Esophagus squamous epithelium (tissue), 5 donors: Measurements from ENCODE around the gene VSTM2L. TPM values are rescaled to one million over a fixed set of nuclear protein-coding genes. Genes with fewer than 3 reads are reported as not detected.

Source experiments
- DNase-seq: peaks from one replicate; lab custom pipeline; 2025; lab: John Stamatoyannopoulos, UW
- H3K27ac ChIP-seq, 4 donors: fragments of 200-600 bp; sonication (generic); one replicate each; pipeline ENCODE4 v1.5.1; 2016 to 2019; ENCODE audit warnings: mild to moderate bottlenecking in 1 of 4
- H3K27me3 ChIP-seq, 4 donors: fragments of 200-600 bp; sonication (generic); 1 replicate in 3 of 4; 2 replicates in 1 of 4; pipeline versions ENCODE4 v1.5.1 to v1.6.0; 2017 to 2021; ENCODE audit warnings: antibody characterized with exemption in 1 of 4
- H3K36me3 ChIP-seq, 3 donors: fragments of 200-600 bp; sonication (generic); one replicate each; pipeline ENCODE4 v1.5.1; 2016 to 2019
- H3K4me1 ChIP-seq, 3 donors: fragments of 200-600 bp; sonication (generic); one replicate each; pipeline ENCODE4 v1.5.1; 2017 to 2019
- H3K4me3 ChIP-seq, 4 donors: fragments of 200-600 bp; sonication (generic); 1 replicate in 3 of 4; 2 replicates in 1 of 4; pipeline ENCODE4 v1.5.1; 2016 to 2019; ENCODE audit warnings: mild to moderate bottlenecking in 2 of 4, moderate library complexity in 1 of 4
- H3K9me3 ChIP-seq, 3 donors: fragments of 200-600 bp; sonication (generic); one replicate each; pipeline ENCODE4 v1.5.1; 2016 to 2019
- POLR2A ChIP-seq, 4 donors: fragments of 450-650 bp; IDR thresholded peaks; one replicate each; pipeline ENCODE4 v1.6.1; 2017; ENCODE audit warnings: antibody characterized with exemption in 4 of 4, mild to moderate bottlenecking in 4 of 4, moderate library complexity in 3 of 4
- WGBS, 2 donors: methylation state at CpG; one replicate each; pipeline ENCODE4 v1.1.5; 2018; 5-methylcytosine and 5-hydroxymethylcytosine counted together
- intact Hi-C: fragments of 100-400 bp; cut with DNase I; formaldehyde crosslinking; loops from one replicate; pipeline ENCODE4 v1.15.0; 2022
- total RNA-seq, 4 donors: library from RNA; depleted of rRNA; stranded (reverse); fragments of >200 nt; gene quantifications; one replicate each; pipeline ENCODE4 v1.1.0, GENCODE V29; 2016
- TF ChIP-seq, protein P1 (sequence below), 6 experiments: fragments of 450-650 bp in 4 of 6; fragments of 200-600 bp in 2 of 6; sonication (generic) in 2 of 6; IDR thresholded peaks; one replicate each; pipeline ENCODE4 v1.5.1; 2016 to 2019; ENCODE audit warnings: antibody characterized with exemption in 6 of 6, mild to moderate bottlenecking in 4 of 6, moderate library complexity in 4 of 6
- donor health status: DM: yes; HTN: yes; CAD: no.

Gene VSTM2L
- total RNA-seq, 4 donors from 2014 or later: 0.38 to 2.6 (median 0.68) TPM

DNA sequence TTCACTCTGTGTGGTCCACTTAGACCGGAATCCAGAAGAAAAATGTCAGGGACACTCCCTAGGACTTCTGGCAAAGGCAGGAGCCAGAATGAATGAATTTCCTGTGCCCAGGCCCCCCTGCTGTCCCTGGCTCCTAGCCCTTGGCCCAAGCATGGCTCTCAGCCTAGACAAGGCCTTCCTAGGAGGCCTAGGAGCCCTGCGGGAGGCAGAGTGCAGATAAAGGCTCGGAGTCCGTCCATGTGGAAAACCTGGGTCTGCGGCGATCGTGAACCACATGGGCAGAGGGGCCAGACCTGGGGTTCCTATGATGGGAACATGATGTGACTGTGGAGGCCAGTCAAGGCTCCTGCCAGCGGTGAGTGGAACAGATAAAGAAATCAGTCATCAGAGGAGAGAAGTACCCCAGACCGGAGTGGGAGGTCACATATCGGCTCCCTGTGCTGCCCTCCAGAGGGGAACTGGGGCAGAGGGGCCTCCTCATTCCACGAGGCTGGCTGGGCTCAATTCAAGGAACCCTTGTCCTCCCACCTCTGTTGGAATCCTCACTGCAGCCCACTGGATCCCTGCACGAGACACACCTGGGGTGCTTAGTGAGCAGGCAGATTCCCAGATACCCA, 5.9 kb upstream of the VSTM2L start:
- intact Hi-C loops: no loop called here
- H3K27ac ChIP-seq: no peak overlapping the region
- peaks cover 0 to 40% (median 2%) of the 10 kb centered on the region in 4 donors for H3K27me3 ChIP-seq
- H3K4me3 ChIP-seq: no peak overlapping the region
- WGBS, 2 donors: 75 to 79% methylated on average over 5 to 10 of the region's 12 CpGs
- no peak for DNase-seq
- no peaks in the 10 kb centered on the region for H3K9me3 ChIP-seq
- TF ChIP-seq POLR2A (IDR thresholded peaks at IDR 0.05): no peak
- TF ChIP-seq, protein P1, sequence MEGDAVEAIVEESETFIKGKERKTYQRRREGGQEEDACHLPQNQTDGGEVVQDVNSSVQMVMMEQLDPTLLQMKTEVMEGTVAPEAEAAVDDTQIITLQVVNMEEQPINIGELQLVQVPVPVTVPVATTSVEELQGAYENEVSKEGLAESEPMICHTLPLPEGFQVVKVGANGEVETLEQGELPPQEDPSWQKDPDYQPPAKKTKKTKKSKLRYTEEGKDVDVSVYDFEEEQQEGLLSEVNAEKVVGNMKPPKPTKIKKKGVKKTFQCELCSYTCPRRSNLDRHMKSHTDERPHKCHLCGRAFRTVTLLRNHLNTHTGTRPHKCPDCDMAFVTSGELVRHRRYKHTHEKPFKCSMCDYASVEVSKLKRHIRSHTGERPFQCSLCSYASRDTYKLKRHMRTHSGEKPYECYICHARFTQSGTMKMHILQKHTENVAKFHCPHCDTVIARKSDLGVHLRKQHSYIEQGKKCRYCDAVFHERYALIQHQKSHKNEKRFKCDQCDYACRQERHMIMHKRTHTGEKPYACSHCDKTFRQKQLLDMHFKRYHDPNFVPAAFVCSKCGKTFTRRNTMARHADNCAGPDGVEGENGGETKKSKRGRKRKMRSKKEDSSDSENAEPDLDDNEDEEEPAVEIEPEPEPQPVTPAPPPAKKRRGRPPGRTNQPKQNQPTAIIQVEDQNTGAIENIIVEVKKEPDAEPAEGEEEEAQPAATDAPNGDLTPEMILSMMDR (IDR thresholded peaks at IDR 0.05): no peak
- H3K36me3 ChIP-seq: no peaks in the 10 kb centered on the region
- peaks cover 0 to 7% (median under 1%) of the 10 kb centered on the region in 3 donors for H3K4me1 ChIP-seq

DNA sequence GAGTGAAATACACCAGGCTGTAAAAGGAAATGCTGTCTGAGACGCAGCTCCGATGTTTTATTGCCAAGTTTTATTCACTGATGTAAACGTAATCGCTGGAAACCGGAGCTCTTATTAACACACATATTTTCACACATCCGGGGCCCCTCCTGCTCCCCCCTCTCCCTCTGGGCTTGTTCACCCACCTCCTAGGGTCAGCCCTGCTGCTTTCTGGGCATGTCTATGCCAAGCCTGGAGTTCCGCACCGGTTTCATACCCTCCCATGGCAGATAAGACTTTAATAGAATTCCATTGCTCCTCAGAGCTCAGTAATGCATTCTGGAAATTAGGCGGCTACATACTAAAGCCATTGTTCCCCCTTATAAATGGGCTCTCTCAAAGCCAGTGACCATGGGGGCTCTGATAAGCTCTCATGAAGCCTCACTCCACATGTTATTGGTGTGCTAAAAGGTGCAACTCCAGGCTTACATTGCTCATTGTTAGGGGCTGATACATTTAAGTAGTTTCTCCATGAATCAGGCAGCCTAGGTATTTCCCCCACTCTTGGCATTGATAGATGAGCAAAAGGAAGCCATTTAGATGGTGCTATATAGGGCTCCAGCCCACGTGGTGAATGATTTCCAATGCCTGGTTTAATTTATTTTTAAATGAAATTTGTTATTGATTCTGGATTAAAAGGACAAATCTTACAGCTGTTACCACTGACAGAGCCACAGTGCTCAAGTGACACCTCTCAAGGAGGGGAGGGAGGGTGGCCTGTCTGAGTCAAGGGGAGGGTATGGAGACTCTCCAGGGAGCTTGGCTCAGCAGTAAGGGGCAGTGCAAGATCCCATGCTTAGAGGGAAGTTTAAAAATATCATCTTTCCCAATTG, 4.5 kb upstream of the VSTM2L start:
- peaks cover 8 to 21% (median 14%) of the 10 kb centered on the region in 3 donors for H3K4me1 ChIP-seq
- WGBS, 2 donors: 49 to 54% methylated on average over 9 to 10 of the region's 10 CpGs
- no peak overlapping the region for H3K27ac ChIP-seq
- no peaks in the 10 kb centered on the region for H3K36me3 ChIP-seq
- intact Hi-C loops: no loop called here
- TF ChIP-seq, protein P1 (IDR thresholded peaks at IDR 0.05): no peak
- no peak for TF ChIP-seq POLR2A (IDR thresholded peaks at IDR 0.05)
- no peak overlapping the region for H3K4me3 ChIP-seq
- DNase-seq: no peak
- H3K27me3 ChIP-seq: peaks cover 2 to 54% (median 10%) of the 10 kb centered on the region in 4 donors
- H3K9me3 ChIP-seq: no peaks in the 10 kb centered on the region

DNA sequence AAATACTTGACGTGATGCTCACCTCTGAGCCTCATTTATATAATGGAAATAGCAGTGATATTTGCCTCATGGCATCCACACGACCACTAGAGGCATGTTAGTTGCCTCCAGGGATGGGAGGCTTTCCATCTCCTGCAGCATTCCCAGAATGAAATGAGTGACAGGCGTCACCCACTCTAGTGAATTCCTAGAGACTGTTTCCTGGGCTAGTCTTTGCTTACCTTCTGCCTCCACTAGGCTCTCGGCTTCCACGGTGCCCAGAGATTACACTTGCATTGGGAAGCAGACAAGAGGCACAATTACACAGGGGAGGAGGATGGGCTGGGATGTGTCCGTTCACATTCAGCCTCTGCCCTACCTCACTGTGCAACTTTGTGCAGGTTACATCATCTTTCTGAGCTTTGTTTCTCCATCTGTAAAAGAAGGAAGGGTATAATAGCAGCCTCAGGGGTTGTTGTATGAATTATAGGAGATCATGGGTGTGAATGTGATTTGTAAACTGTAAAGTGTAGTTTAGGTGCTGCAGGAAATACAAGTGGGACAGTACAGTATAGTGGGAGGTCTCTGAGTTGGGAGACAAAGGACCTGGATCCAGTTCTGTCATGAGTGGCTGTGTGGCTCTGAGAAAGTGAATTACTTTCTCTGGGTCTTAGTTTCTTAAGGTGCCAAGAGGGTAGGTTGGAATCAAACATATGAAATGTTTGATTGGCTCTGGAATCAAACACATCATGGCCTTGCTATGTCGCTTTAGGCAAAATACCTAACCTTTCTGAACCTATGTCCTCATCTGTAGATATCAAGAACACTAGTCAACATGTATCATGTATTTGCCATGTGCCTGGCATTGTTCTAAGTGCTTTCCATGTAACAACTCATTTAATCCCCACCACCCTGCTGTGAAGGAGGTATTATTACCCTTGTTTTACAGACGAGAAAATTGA, 3.6 kb upstream of the VSTM2L start:
- Histone ChIP-seq H3K36me3 (no peaks in the 10 kb centered on the region), H3K27ac (no peak overlapping the region), H3K9me3 (no peaks in the 10 kb centered on the region), H3K27me3 (peaks cover 2 to 63% (median 10%) of the 10 kb centered on the region in 4 donors), H3K4me1 (peaks cover 8 to 25% (median 14%) of the 10 kb centered on the region in 3 donors), H3K4me3 (no peak overlapping the region)
- TF ChIP-seq POLR2A (IDR thresholded peaks at IDR 0.05): no peak
- TF ChIP-seq, protein P1 (IDR thresholded peaks at IDR 0.05): no peak
- DNase-seq: no peak
- intact Hi-C loops: no loop called here
- 41 to 56% methylated on average over 5 of the region's 8 CpGs for WGBS, 2 donors

DNA sequence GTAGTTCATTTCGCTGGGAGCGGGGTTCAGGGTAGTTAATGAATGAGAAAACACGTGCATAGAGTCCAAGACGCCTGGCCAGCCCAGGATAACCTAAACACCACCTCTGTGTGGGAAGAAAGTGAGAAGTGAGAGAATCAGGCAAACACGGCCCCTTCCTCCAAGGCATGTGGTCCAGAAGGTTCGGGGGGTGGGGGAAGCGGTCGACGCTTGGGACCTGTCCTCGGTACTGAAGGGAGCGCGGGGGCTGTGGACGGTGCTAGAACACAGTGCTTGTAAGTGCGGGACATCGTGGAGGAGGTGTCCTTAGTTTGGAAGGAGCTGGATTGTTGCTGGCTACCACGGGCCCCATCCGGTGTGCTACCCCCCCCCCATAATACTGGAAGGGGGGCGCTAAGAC, 1.7 kb upstream of the VSTM2L start:
- Histone ChIP-seq H3K9me3 (no peaks in the 10 kb centered on the region), H3K36me3 (no peaks in the 10 kb centered on the region), H3K4me3 (no peak overlapping the region), H3K27me3 (peaks cover 2 to 82% (median 10%) of the 10 kb centered on the region in 4 donors), H3K27ac (no peak overlapping the region), H3K4me1 (peaks cover 8 to 25% (median 14%) of the 10 kb centered on the region in 3 donors)
- intact Hi-C loops: no loop called here
- DNase-seq: no peak
- WGBS, 2 donors: 25 to 30% methylated on average over 10 to 13 of the region's 18 CpGs
- TF ChIP-seq, protein P1 (IDR thresholded peaks at IDR 0.05): no peak
